MM.1S (cell line): ENCODE results near the gene ATP8B4.

Experiments used
- DNase-seq: peaks from one replicate; pipeline ENCODE4 v3.0.0-alpha.2; 2015
- H2AFZ ChIP-seq: fragments of 300-600 bp; sonication (generic); 2 replicates; pipeline ENCODE4 v1.6.0; 2016; ENCODE audit warnings: antibody characterized with exemption, low read length
- H3F3A ChIP-seq: fragments of 300-600 bp; sonication (generic); 2 replicates; pipeline ENCODE4 v1.6.1; 2016; ENCODE audit warnings: mild to moderate bottlenecking, antibody characterized with exemption, low read length, moderate library complexity, mixed read lengths; ENCODE audit not compliant: insufficient read depth
- H3K27ac ChIP-seq: fragments of 300-600 bp; sonication (generic); 2 replicates; pipeline ENCODE4 v1.5.1; 2016; ENCODE audit warnings: mild to moderate bottlenecking, low read length
- H3K27me3 ChIP-seq: fragments of 300-600 bp; sonication (generic); replicated peaks from 2 replicates; pipeline ENCODE4 v1.6.0; 2016; ENCODE audit warnings: low read length; ENCODE audit not compliant: insufficient read depth
- H3K36me3 ChIP-seq: fragments of 300-600 bp; sonication (generic); replicated peaks from 2 replicates; pipeline ENCODE4 v1.6.1; 2016; ENCODE audit warnings: mild to moderate bottlenecking, low read length, mixed read lengths; ENCODE audit not compliant: insufficient read depth
- H3K4me1 ChIP-seq: fragments of 300-600 bp; sonication (generic); 2 replicates; pipeline ENCODE4 v1.6.1; 2016; ENCODE audit warnings: low read length, mixed read lengths
- H3K4me2 ChIP-seq: fragments of 300-600 bp; sonication (generic); 2 replicates; pipeline ENCODE4 v1.6.0; 2016; ENCODE audit warnings: low read depth, low read length
- H3K4me3 ChIP-seq: fragments of 300-600 bp; sonication (generic); 2 replicates; pipeline ENCODE4 v1.5.1; 2016; ENCODE audit warnings: low read length, mixed read lengths
- H3K79me2 ChIP-seq: fragments of 300-600 bp; sonication (generic); 2 replicates; pipeline ENCODE4 v1.6.1; 2016; ENCODE audit warnings: mixed run types, low read length, mixed read lengths
- H3K9ac ChIP-seq: fragments of 300-600 bp; sonication (generic); 2 replicates; pipeline ENCODE4 v1.6.1; 2016; ENCODE audit warnings: low read length, mixed read lengths
- H3K9me2 ChIP-seq: fragments of 300-600 bp; sonication (generic); replicated peaks from 2 replicates; pipeline ENCODE4 v1.6.1; 2016; ENCODE audit warnings: mild to moderate bottlenecking, low read length, mixed read lengths; ENCODE audit not compliant: insufficient read depth
- H3K9me3 ChIP-seq: fragments of 300-600 bp; sonication (generic); replicated peaks from 2 replicates; pipeline ENCODE4 v1.6.1; 2016; ENCODE audit warnings: mild to moderate bottlenecking, low read length, mixed read lengths; ENCODE audit not compliant: insufficient read depth
- H4K20me1 ChIP-seq: fragments of 300-600 bp; sonication (generic); 2 replicates; pipeline ENCODE4 v1.6.1; 2016; ENCODE audit warnings: mild to moderate bottlenecking, low read length, moderate library complexity, mixed read lengths; ENCODE audit not compliant: insufficient read depth
- CTCF ChIP-seq: fragments of 300-600 bp; sonication (generic); IDR thresholded peaks from 2 replicates; pipeline ENCODE4 v1.5.1; 2016; ENCODE audit warnings: antibody characterized with exemption, low read length, mixed read lengths
- EZH2 ChIP-seq: fragments of 300-600 bp; sonication (generic); optimal IDR thresholded peaks from 2 replicates; pipeline ENCODE3; 2017; ENCODE audit warnings: low read depth, mild to moderate bottlenecking, antibody characterized with exemption, low read length, mixed read lengths
- EZH2phosphoT487 ChIP-seq: fragments of 300-600 bp; sonication (generic); IDR thresholded peaks from 2 replicates; pipeline ENCODE4 v1.6.1; 2018; ENCODE audit warnings: antibody characterized with exemption, low read length

Gene ATP8B4

GRCh38 chr15:50042775-50043174, 76.3 kb downstream of the ATP8B4 start:
- Histone ChIP-seq H3K27ac (no peak overlapping the region), H3K4me2 (no peak overlapping the region), H3K9me3 (no peaks in the 10 kb centered on the region), H3K4me3 (no peak overlapping the region), H3K9ac (no peak overlapping the region), H3K79me2 (no peaks in the 10 kb centered on the region), H3K36me3 (no peaks in the 10 kb centered on the region), H3F3A (no peaks in the 10 kb centered on the region), H3K9me2 (no peaks in the 10 kb centered on the region), H2AFZ (no peak overlapping the region), H3K4me1 (no peaks in the 10 kb centered on the region), H4K20me1 (no peaks in the 10 kb centered on the region), H3K27me3 (no peaks in the 10 kb centered on the region)
- DNase-seq, result no peak
- TF ChIP-seq EZH2phosphoT487 (no peak), CTCF (no peak), EZH2 (no peak)

GRCh38 chr15:50030456-50030855, 88.6 kb downstream of the ATP8B4 start:
- Histone ChIP-seq H3F3A (no peaks in the 10 kb centered on the region), H3K9ac (no peak overlapping the region)

GRCh38 chr15:50028326-50028725, 90.7 kb downstream of the ATP8B4 start:
- H3K9ac ChIP-seq, result no peak overlapping the region
- H3K9me2 ChIP-seq, result no peaks in the 10 kb centered on the region
- no peaks in the 10 kb centered on the region for H3K36me3 ChIP-seq
- H3K4me1 ChIP-seq, result no peaks in the 10 kb centered on the region
- no peak for DNase-seq
- TF ChIP-seq CTCF, result no peak
- no peak for TF ChIP-seq EZH2
- no peak for TF ChIP-seq EZH2phosphoT487
- no peaks in the 10 kb centered on the region for H3K79me2 ChIP-seq
- H3F3A ChIP-seq, result no peaks in the 10 kb centered on the region
- no peak overlapping the region for H2AFZ ChIP-seq
- no peak overlapping the region for H3K27ac ChIP-seq
- no peak overlapping the region for H3K4me2 ChIP-seq
- H4K20me1 ChIP-seq, result no peaks in the 10 kb centered on the region
- no peaks in the 10 kb centered on the region for H3K9me3 ChIP-seq
- no peaks in the 10 kb centered on the region for H3K27me3 ChIP-seq
- H3K4me3 ChIP-seq, result no peak overlapping the region

More at GRCh38 chr15:50030456-50030855, 88.6 kb downstream of the ATP8B4 start:
- H3K27ac ChIP-seq, result no peak overlapping the region
- TF ChIP-seq EZH2phosphoT487 (no peak), CTCF (no peak), EZH2 (no peak)
- H3K27me3 ChIP-seq, result no peaks in the 10 kb centered on the region
- H3K4me3 ChIP-seq, result no peak overlapping the region
- DNase-seq, result no peak
- no peak overlapping the region for H3K4me2 ChIP-seq
- H3K9me2 ChIP-seq, result no peaks in the 10 kb centered on the region
- H3K4me1 ChIP-seq, result no peaks in the 10 kb centered on the region
- H3K36me3 ChIP-seq, result no peaks in the 10 kb centered on the region
- H3K9me3 ChIP-seq, result no peaks in the 10 kb centered on the region
- H2AFZ ChIP-seq, result no peak overlapping the region
- no peaks in the 10 kb centered on the region for H4K20me1 ChIP-seq
- H3K79me2 ChIP-seq, result no peaks in the 10 kb centered on the region
